NB4 (cell line): ENCODE data around the gene ADH1B.

ENCODE experiments used
- POLR2A ChIP-seq: IDR thresholded peaks from 2 replicates; pipeline ENCODE4 v1.6.1; 2011; ENCODE audit warnings: mild to moderate bottlenecking; ENCODE audit not compliant: insufficient read length; ENCODE audit errors: extremely low read depth
- TF ChIP-seq, protein P1 (sequence below): IDR thresholded peaks from one replicate; pipeline ENCODE4 v1.5.1; 2012; ENCODE audit warnings: low read depth, low read length
- TF ChIP-seq, protein P2 (sequence below): IDR thresholded peaks from 2 replicates; pipeline ENCODE4 v1.6.1; 2011; ENCODE audit warnings: low read depth, low read length

DNA sequence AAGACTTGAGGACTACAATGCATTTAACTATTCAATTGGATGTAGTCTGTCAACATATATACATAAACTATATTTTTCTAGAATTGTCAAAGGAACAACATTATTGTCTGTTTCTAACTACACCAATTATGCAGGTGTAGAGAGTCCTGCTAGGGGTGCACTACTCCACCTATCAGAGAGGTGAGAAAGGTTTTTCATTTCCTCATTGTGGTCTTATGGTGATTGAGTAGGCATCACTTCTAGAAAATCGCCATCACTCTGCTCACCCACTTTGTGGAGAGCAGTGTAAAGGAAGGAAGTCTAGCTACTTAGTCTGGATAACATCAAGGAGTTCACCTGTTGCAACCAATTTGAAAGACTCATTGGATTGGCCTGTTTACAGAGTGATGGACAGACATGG lies 35.8 kb upstream of the ADH1B start:
- TF ChIP-seq, protein P1, sequence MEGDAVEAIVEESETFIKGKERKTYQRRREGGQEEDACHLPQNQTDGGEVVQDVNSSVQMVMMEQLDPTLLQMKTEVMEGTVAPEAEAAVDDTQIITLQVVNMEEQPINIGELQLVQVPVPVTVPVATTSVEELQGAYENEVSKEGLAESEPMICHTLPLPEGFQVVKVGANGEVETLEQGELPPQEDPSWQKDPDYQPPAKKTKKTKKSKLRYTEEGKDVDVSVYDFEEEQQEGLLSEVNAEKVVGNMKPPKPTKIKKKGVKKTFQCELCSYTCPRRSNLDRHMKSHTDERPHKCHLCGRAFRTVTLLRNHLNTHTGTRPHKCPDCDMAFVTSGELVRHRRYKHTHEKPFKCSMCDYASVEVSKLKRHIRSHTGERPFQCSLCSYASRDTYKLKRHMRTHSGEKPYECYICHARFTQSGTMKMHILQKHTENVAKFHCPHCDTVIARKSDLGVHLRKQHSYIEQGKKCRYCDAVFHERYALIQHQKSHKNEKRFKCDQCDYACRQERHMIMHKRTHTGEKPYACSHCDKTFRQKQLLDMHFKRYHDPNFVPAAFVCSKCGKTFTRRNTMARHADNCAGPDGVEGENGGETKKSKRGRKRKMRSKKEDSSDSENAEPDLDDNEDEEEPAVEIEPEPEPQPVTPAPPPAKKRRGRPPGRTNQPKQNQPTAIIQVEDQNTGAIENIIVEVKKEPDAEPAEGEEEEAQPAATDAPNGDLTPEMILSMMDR = no peak
- TF ChIP-seq POLR2A = no peak
- TF ChIP-seq, protein P2, sequence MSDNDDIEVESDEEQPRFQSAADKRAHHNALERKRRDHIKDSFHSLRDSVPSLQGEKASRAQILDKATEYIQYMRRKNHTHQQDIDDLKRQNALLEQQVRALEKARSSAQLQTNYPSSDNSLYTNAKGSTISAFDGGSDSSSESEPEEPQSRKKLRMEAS = no peak
